Transverse colon (tissue), 4 donors: Measurements from ENCODE around the gene ANO4. TPM values are rescaled to one million over a fixed set of nuclear protein-coding genes. Genes with fewer than 3 reads are reported as not detected.

Source experiments
- DNase-seq: peaks from one replicate; pipeline ENCODE4 v3.0.0-alpha.2; 2019
- H3K27ac ChIP-seq, 4 donors: fragments of 200-600 bp; sonication (generic); 2 replicates each; pipeline ENCODE4 v1.5.1; 2016 to 2018; ENCODE audit warnings: inconsistent platforms in 4 of 4
- H3K27me3 ChIP-seq: fragments of 200-600 bp; sonication (generic); 2 replicates; pipeline ENCODE4 v1.5.1; 2017; ENCODE audit warnings: inconsistent platforms
- H3K36me3 ChIP-seq, 4 donors: fragments of 200-600 bp; sonication (generic); 2 replicates each; pipeline ENCODE4 v1.5.1; 2017 to 2019; ENCODE audit warnings: inconsistent platforms in 4 of 4
- H3K4me1 ChIP-seq, 4 donors: fragments of 200-600 bp; sonication (generic); 2 replicates each; pipeline ENCODE4 v1.5.1; 2017 to 2020; ENCODE audit warnings: inconsistent platforms in 4 of 4
- H3K4me3 ChIP-seq, 4 donors: fragments of 200-600 bp; sonication (generic); 1 replicate in 1 of 4; 2 replicates in 3 of 4; pipeline versions ENCODE4 v1.5.1 to v1.6.1; 2017 to 2019; ENCODE audit warnings: inconsistent platforms in 4 of 4
- H3K9me3 ChIP-seq, 2 donors: fragments of 200-600 bp; sonication (generic); 2 replicates each; pipeline ENCODE4 v1.5.1; 2017 to 2019; ENCODE audit warnings: inconsistent platforms in 2 of 2
- CTCF ChIP-seq, 5 experiments: fragments of 200-600 bp in 3 of 5; fragments of 450-650 bp in 2 of 5; sonication (generic) in 3 of 5; IDR thresholded peaks; 1 replicate in 2 of 5; 2 replicates in 3 of 5; pipeline ENCODE4 v1.5.1; 2016 to 2017; ENCODE audit warnings: antibody characterized with exemption in 5 of 5, inconsistent platforms in 3 of 5, mild to moderate bottlenecking in 2 of 5, moderate library complexity in 1 of 5
- EP300 ChIP-seq: sonication (generic); formaldehyde crosslinking; IDR thresholded peaks from one replicate; pipeline ENCODE4 v1.6.1; 2017; ENCODE audit warnings: antibody characterized with exemption, low read depth
- POLR2A ChIP-seq: fragments of 450-650 bp; IDR thresholded peaks from one replicate; pipeline ENCODE4 v1.6.1; 2016; ENCODE audit warnings: antibody characterized with exemption, mild to moderate bottlenecking, moderate library complexity
- POLR2AphosphoS5 ChIP-seq, 3 donors: sonication (generic); formaldehyde crosslinking; IDR thresholded peaks; one replicate each; pipeline ENCODE4 v1.6.1; 2016; ENCODE audit warnings: antibody characterized with exemption in 3 of 3
- WGBS, 2 donors: methylation state at CpG; one replicate each; pipeline ENCODE4 v1.1.5; 2018; ENCODE audit warnings: low coverage in 1 of 2; 5-methylcytosine and 5-hydroxymethylcytosine counted together
- in situ Hi-C, 4 donors: fragments of 200-750 bp; cut with MboI; loops; one replicate each; pipeline versions ENCODE4 v1.15.0 to v1.15.1; 2017; ENCODE audit warnings: low sequenced_read_pairs in 3 of 4, low pct_ligation_motif_present in 1 of 4, low pct_unique_long_range_greater_than_20kb in 1 of 4
- intact Hi-C: fragments of 100-400 bp; cut with DNase I; formaldehyde crosslinking; loops from one replicate; pipeline ENCODE4 v1.15.1; 2023; ENCODE audit warnings: low total_unique reads
- total RNA-seq, 4 donors: library from RNA; depleted of rRNA; stranded (reverse); fragments of >200 nt; gene quantifications; one replicate each; pipeline ENCODE4 v1.1.0, GENCODE V29; 2016

Gene ANO4
- total RNA-seq, 4 donors from 2014 or later, result 0.14 TPM; not detected in 3

GRCh38 chr12:100980856-100981255 is 186.3 kb downstream of the ANO4 start:
- H3K4me3 ChIP-seq, result no peak overlapping the region
- H3K27ac ChIP-seq, result no peak overlapping the region
- no peak for TF ChIP-seq POLR2A
- no peak for TF ChIP-seq EP300
- TF ChIP-seq CTCF (IDR thresholded peaks at IDR 0.05), result no peak
- TF ChIP-seq POLR2AphosphoS5 (IDR thresholded peaks at IDR 0.05), result no peak
- H3K4me1 ChIP-seq, result no peaks in the 10 kb centered on the region
- H3K27me3 ChIP-seq, result no peaks in the 10 kb centered on the region
- in situ Hi-C loops (no loop called here), intact Hi-C loops (no loop called here)
- no peaks in the 10 kb centered on the region for H3K9me3 ChIP-seq
- H3K36me3 ChIP-seq, result no peaks in the 10 kb centered on the region
- DNase-seq, result no peak
- WGBS, 2 donors, result 67 to 69% methylated on average over 1 of the region's 1 CpG

- TF ChIP-seq POLR2AphosphoS5 (IDR thresholded peaks at IDR 0.05), result peak in 1 of 3 donors; percentile 9
- no peak for TF ChIP-seq POLR2A
- Histone ChIP-seq H3K27ac (no peak overlapping the region), H3K4me3 (no peak overlapping the region), H3K27me3 (no peaks in the 10 kb centered on the region), H3K36me3 (no peaks in the 10 kb centered on the region), H3K9me3 (no peaks in the 10 kb centered on the region), H3K4me1 (no peaks in the 10 kb centered on the region)
- intact Hi-C loops, result no loop called here
- WGBS, 2 donors, result 50 to 53% methylated on average over 2 of the region's 2 CpGs
- DNase-seq, result no peak
- in situ Hi-C loops, result no loop called here
These were observed 188.1 kb downstream of the ANO4 start for GRCh38 chr12:100982511-100983183.

- in situ Hi-C loops (no loop called here), intact Hi-C loops (no loop called here)
- Histone ChIP-seq H3K27ac (no peak overlapping the region), H3K4me1 (no peaks in the 10 kb centered on the region), H3K4me3 (no peak overlapping the region), H3K36me3 (no peaks in the 10 kb centered on the region), H3K27me3 (no peaks in the 10 kb centered on the region), H3K9me3 (no peaks in the 10 kb centered on the region)
- 85% methylated on average over 1 of the region's 1 CpG; no CpG with 5 or more reads in 1 of the 2 donors for WGBS, 2 donors
- TF ChIP-seq EP300 (no peak), POLR2A (no peak), CTCF (IDR thresholded peaks at IDR 0.05) (no peak), POLR2AphosphoS5 (IDR thresholded peaks at IDR 0.05) (no peak)
- no peak for DNase-seq
These were observed 190.2 kb downstream of the ANO4 start for GRCh38 chr12:100984796-100985195.

- no peaks in the 10 kb centered on the region for H3K27me3 ChIP-seq
- no peak overlapping the region for H3K27ac ChIP-seq
- no peaks in the 10 kb centered on the region for H3K4me1 ChIP-seq
- 49 to 59% methylated on average over 4 to 8 of the region's 8 CpGs for whole genome bisulfite sequencing, 2 donors
- DNase-seq, result no peak
- no peak overlapping the region for H3K4me3 ChIP-seq
- intact Hi-C loops, result no loop called here
- no peak for TF ChIP-seq CTCF (IDR thresholded peaks at IDR 0.05)
- TF ChIP-seq EP300, result no peak
- no peak for TF ChIP-seq POLR2A
- TF ChIP-seq POLR2AphosphoS5 (IDR thresholded peaks at IDR 0.05), result no peak
- no peaks in the 10 kb centered on the region for H3K36me3 ChIP-seq
- no peaks in the 10 kb centered on the region for H3K9me3 ChIP-seq
- in situ Hi-C loops, result no loop called here
These were observed 192.3 kb downstream of the ANO4 start for GRCh38 chr12:100986595-100987547.
